HEK293 (cell line): ENCODE data around the gene TWF2.

ENCODE experiments used
- CTCF ChIA-PET: fragments of 350-600 bp; formaldehyde crosslinking; extraction: SDS; loops from one replicate; lab custom pipeline; 2021; ENCODE audit warnings: antibody characterized with exemption; lab: Yijun Ruan, JAX
- POLR2A ChIA-PET: fragments of 300-600 bp; formaldehyde crosslinking; extraction: SDS; loops from one replicate; lab custom pipeline; 2020; ENCODE audit warnings: antibody characterized with exemption, inconsistent platforms; lab: Yijun Ruan, JAX
- H3K27ac ChIP-seq: fragments of 200-500 bp; sonication (Bioruptor generic); 2 replicates; pipeline ENCODE4 v1.5.1; 2014; ENCODE audit warnings: low read depth, low read length, control low read depth, inconsistent platforms; ENCODE audit errors: extremely low read depth
- H3K36me3 ChIP-seq, 2 experiments: fragments of 200-500 bp in 1 of 2; sonication (Bioruptor generic) in 1 of 2; 1 replicate in 1 of 2; 2 replicates in 1 of 2; pipeline ENCODE4 v1.5.1; 2014 to 2017; ENCODE audit warnings: inconsistent platforms in 2 of 2, low read length in 2 of 2; ENCODE audit not compliant: control insufficient read depth in 2 of 2, insufficient read depth in 1 of 2
- H3K4me1 ChIP-seq: fragments of 200-500 bp; sonication (Bioruptor generic); 2 replicates; pipeline ENCODE4 v1.5.1; 2014; ENCODE audit warnings: mild to moderate bottlenecking, low read length, inconsistent platforms; ENCODE audit not compliant: control insufficient read depth, insufficient read depth
- H3K4me3 ChIP-seq: 2 replicates; pipeline ENCODE4 v1.5.1; 2011; ENCODE audit warnings: low read depth, mild to moderate bottlenecking, control low read depth, low read length, moderate library complexity
- H3K9me3 ChIP-seq: fragments of 200-500 bp; sonication (Bioruptor generic); 2 replicates; pipeline ENCODE4 v1.5.1; 2014; ENCODE audit warnings: low read depth, low read length, inconsistent platforms; ENCODE audit not compliant: control insufficient read depth, insufficient read depth
- AEBP2 ChIP-seq: fragments of 450-650 bp; formaldehyde crosslinking; IDR thresholded peaks from 2 replicates; pipeline ENCODE4 v1.5.1; 2016; ENCODE audit warnings: missing biosample characterization, missing genetic modification characterization, borderline replicate concordance
- GLI2 ChIP-seq: fragments of 450-650 bp; formaldehyde crosslinking; IDR thresholded peaks from 2 replicates; pipeline ENCODE4; 2017; ENCODE audit warnings: missing biosample characterization, missing genetic modification characterization, low read depth, borderline replicate concordance
- KLF1 ChIP-seq: fragments of 450-650 bp; formaldehyde crosslinking; IDR thresholded peaks from 2 replicates; pipeline ENCODE4 v1.5.1; 2016; ENCODE audit warnings: missing biosample characterization, missing genetic modification characterization
- PRDM6 ChIP-seq: fragments of 450-650 bp; formaldehyde crosslinking; IDR thresholded peaks from 2 replicates; pipeline ENCODE4 v1.5.1; 2017; ENCODE audit warnings: missing biosample characterization, missing genetic modification characterization
- SP7 ChIP-seq: fragments of 450-650 bp; formaldehyde crosslinking; IDR thresholded peaks from 2 replicates; pipeline ENCODE4 v1.5.1; 2016; ENCODE audit warnings: missing biosample characterization, missing genetic modification characterization
- YY2 ChIP-seq: fragments of 450-650 bp; formaldehyde crosslinking; IDR thresholded peaks from 2 replicates; pipeline ENCODE4 v1.5.1; 2016; ENCODE audit warnings: missing biosample characterization, missing genetic modification characterization
- ZBTB17 ChIP-seq: fragments of 450-650 bp; formaldehyde crosslinking; IDR thresholded peaks from 2 replicates; pipeline ENCODE4 v1.5.1; 2016; ENCODE audit warnings: missing biosample characterization, missing genetic modification characterization
- ZEB2 ChIP-seq: fragments of 450-650 bp; formaldehyde crosslinking; IDR thresholded peaks from 2 replicates; pipeline ENCODE4 v1.5.1; 2016; ENCODE audit warnings: missing biosample characterization, missing genetic modification characterization
- ZNF112 ChIP-seq: fragments of 450-650 bp; formaldehyde crosslinking; IDR thresholded peaks from 2 replicates; pipeline ENCODE4 v1.5.0; 2017; ENCODE audit warnings: missing biosample characterization, missing genetic modification characterization
- ZNF223 ChIP-seq: fragments of 450-650 bp; formaldehyde crosslinking; IDR thresholded peaks from 2 replicates; pipeline ENCODE4 v1.5.1; 2016; ENCODE audit warnings: missing biosample characterization, missing genetic modification characterization
- ZNF341 ChIP-seq: fragments of 450-650 bp; formaldehyde crosslinking; IDR thresholded peaks from 2 replicates; pipeline ENCODE4; 2016; ENCODE audit warnings: low read depth, missing biosample characterization, missing genetic modification characterization
- ZNF513 ChIP-seq: fragments of 450-650 bp; IDR thresholded peaks from 2 replicates; pipeline ENCODE4 v1.5.1; 2018; ENCODE audit warnings: missing biosample characterization, missing genetic modification characterization
- ZNF521 ChIP-seq: fragments of 450-650 bp; formaldehyde crosslinking; IDR thresholded peaks from 2 replicates; pipeline ENCODE4 v1.5.1; 2017; ENCODE audit warnings: missing biosample characterization, mild to moderate bottlenecking, missing genetic modification characterization
- ZNF580 ChIP-seq: fragments of 450-650 bp; formaldehyde crosslinking; IDR thresholded peaks from 2 replicates; pipeline ENCODE4 v1.5.1; 2016; ENCODE audit warnings: missing biosample characterization, missing genetic modification characterization
- ZNF600 ChIP-seq: fragments of 450-650 bp; formaldehyde crosslinking; IDR thresholded peaks from 2 replicates; pipeline ENCODE4 v1.5.1; 2016; ENCODE audit warnings: missing biosample characterization, missing genetic modification characterization
- ZNF623 ChIP-seq: fragments of 450-650 bp; formaldehyde crosslinking; IDR thresholded peaks from 2 replicates; pipeline ENCODE4 v1.5.1; 2016; ENCODE audit warnings: missing biosample characterization, missing genetic modification characterization
- ZNF777 ChIP-seq: fragments of 450-650 bp; formaldehyde crosslinking; IDR thresholded peaks from 2 replicates; pipeline ENCODE4 v1.5.1; 2017; ENCODE audit warnings: missing biosample characterization, missing genetic modification characterization, borderline replicate concordance
- ZSCAN30 ChIP-seq: fragments of 450-650 bp; IDR thresholded peaks from 2 replicates; pipeline ENCODE4 v1.5.1; 2018; ENCODE audit warnings: missing biosample characterization, mild to moderate bottlenecking, missing genetic modification characterization, moderate library complexity
- ZSCAN5A ChIP-seq: fragments of 450-650 bp; formaldehyde crosslinking; IDR thresholded peaks from 2 replicates; pipeline ENCODE4 v1.5.1; 2016; ENCODE audit warnings: missing biosample characterization, missing genetic modification characterization
- TF ChIP-seq, protein P1 (sequence below): fragments of 450-650 bp; formaldehyde crosslinking; IDR thresholded peaks from 2 replicates; pipeline ENCODE4 v1.5.1; 2017; ENCODE audit warnings: missing biosample characterization, missing genetic modification characterization
- TF ChIP-seq, protein P2 (sequence below): fragments of 450-650 bp; formaldehyde crosslinking; IDR thresholded peaks from 2 replicates; pipeline ENCODE4 v1.5.1; 2017; ENCODE audit warnings: missing biosample characterization, missing genetic modification characterization
- TF ChIP-seq, protein P3 (sequence below): fragments of 450-650 bp; formaldehyde crosslinking; IDR thresholded peaks from 2 replicates; pipeline ENCODE4 v1.5.1; 2017; ENCODE audit warnings: missing biosample characterization, missing genetic modification characterization
- TF ChIP-seq, protein P4 (sequence below): fragments of 450-650 bp; formaldehyde crosslinking; IDR thresholded peaks from 2 replicates; pipeline ENCODE4 v1.5.1; 2016; ENCODE audit warnings: missing biosample characterization, missing genetic modification characterization

Gene TWF2

DNA sequence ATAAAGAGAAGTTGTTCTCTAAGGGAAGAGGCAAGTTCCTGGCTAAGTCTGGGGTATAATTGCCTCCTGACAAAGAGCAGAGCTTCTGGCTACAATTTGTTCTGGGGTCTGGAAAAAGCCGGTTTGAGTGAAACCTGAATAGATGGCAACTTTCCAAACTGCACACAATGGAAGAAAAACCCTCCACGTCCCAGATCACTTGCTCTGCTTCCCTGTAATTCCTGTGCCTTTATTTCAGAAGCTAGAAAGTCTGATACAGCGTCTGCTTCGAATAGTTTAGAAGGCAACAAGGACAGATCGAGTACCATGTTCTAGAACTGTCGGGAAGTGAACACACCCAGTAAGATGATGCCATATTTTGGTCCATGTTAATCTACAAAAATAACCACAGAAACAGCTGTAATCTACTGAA is 41.1 kb upstream of the TWF2 start (continued):
- TF ChIP-seq PRDM6 (tag by site-specific recombination) = 0 out of 2 replicates have a peak, but pooled peaks have one; percentile 8
- TF ChIP-seq ZNF777 (tag by site-specific recombination) = no peak
- TF ChIP-seq GLI2 = no peak
- no peak for TF ChIP-seq AEBP2 (tag by site-specific recombination)
- TF ChIP-seq YY2 (tag by site-specific recombination) = no peak
- TF ChIP-seq SP7 (tag by site-specific recombination) = no peak
- no peak for TF ChIP-seq ZNF623 (tag by site-specific recombination)
- no peak for TF ChIP-seq ZSCAN30 (tag by site-specific recombination)
- TF ChIP-seq, protein P1, sequence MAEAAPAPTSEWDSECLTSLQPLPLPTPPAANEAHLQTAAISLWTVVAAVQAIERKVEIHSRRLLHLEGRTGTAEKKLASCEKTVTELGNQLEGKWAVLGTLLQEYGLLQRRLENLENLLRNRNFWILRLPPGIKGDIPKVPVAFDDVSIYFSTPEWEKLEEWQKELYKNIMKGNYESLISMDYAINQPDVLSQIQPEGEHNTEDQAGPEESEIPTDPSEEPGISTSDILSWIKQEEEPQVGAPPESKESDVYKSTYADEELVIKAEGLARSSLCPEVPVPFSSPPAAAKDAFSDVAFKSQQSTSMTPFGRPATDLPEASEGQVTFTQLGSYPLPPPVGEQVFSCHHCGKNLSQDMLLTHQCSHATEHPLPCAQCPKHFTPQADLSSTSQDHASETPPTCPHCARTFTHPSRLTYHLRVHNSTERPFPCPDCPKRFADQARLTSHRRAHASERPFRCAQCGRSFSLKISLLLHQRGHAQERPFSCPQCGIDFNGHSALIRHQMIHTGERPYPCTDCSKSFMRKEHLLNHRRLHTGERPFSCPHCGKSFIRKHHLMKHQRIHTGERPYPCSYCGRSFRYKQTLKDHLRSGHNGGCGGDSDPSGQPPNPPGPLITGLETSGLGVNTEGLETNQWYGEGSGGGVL (tag by site-specific recombination) = no peak
- TF ChIP-seq ZNF513 (tag by site-specific recombination) = no peak
- TF ChIP-seq ZBTB17 (tag by site-specific recombination) = peak; percentile 61
- no peak for TF ChIP-seq ZSCAN5A (tag by site-specific recombination)
- TF ChIP-seq, protein P2, sequence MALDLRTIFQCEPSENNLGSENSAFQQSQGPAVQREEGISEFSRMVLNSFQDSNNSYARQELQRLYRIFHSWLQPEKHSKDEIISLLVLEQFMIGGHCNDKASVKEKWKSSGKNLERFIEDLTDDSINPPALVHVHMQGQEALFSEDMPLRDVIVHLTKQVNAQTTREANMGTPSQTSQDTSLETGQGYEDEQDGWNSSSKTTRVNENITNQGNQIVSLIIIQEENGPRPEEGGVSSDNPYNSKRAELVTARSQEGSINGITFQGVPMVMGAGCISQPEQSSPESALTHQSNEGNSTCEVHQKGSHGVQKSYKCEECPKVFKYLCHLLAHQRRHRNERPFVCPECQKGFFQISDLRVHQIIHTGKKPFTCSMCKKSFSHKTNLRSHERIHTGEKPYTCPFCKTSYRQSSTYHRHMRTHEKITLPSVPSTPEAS = peak; percentile 46
- no peak for TF ChIP-seq ZNF223 (tag by site-specific recombination)
- no peak for TF ChIP-seq ZNF580 (tag by site-specific recombination)
- 0 out of 2 replicates have a peak, but pooled peaks have one; percentile 22 for TF ChIP-seq ZNF600 (tag by site-specific recombination)

DNA sequence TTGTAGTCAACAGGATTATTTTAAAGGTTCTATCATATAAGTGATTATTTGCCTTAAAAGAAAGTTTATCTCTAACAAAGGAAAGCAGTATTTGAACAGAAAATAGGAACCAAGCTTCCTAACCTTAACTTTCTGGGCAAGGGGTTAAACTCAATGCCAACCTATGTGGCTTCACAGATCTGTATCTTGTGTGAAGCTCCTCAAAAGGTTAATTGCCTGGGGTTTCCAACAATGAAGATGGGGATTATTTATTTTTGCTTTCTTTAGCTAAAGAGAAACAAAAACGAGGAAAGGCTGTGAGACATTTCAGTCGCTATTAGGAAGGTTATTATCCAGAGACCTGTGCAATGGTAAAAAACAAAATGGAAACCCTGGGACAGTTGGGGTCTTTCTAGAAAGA is 40.6 kb upstream of the TWF2 start:
- Histone ChIP-seq H3K36me3 (peaks cover 0 to 18% of the 10 kb centered on the region in 2 experiments; a peak in 2 of 3 replicates), H3K9me3 (no peaks in the 10 kb centered on the region), H3K4me3 (no peak overlapping the region)
- CTCF ChIA-PET = interaction anchor here (0.7 to 2.9 kb wide), 7 partner anchors 10 to 612 kb away, joined by 3 to 19 read pairs (median 4); partner anchors contain the start of genes GPR62 and TWF2
- POLR2A ChIA-PET = interaction anchor here (0.7 to 1.1 kb wide), 2 partner anchors 20 to 39 kb away, joined by 3 to 4 read pairs; no protein-coding TSS in a partner anchor
- TF ChIP-seq ZNF112 (no peak), ZNF341 (tag by site-specific recombination) (no peak), ZEB2 (tag by site-specific recombination) (no peak), ZNF521 (tag by site-specific recombination) (no peak), KLF1 (tag by site-specific recombination) (no peak)
- TF ChIP-seq, protein P3, sequence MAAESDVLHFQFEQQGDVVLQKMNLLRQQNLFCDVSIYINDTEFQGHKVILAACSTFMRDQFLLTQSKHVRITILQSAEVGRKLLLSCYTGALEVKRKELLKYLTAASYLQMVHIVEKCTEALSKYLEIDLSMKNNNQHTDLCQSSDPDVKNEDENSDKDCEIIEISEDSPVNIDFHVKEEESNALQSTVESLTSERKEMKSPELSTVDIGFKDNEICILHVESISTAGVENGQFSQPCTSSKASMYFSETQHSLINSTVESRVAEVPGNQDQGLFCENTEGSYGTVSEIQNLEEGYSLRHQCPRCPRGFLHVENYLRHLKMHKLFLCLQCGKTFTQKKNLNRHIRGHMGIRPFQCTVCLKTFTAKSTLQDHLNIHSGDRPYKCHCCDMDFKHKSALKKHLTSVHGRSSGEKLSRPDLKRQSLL (tag by site-specific recombination) = no peak
- TF ChIP-seq, protein P4, sequence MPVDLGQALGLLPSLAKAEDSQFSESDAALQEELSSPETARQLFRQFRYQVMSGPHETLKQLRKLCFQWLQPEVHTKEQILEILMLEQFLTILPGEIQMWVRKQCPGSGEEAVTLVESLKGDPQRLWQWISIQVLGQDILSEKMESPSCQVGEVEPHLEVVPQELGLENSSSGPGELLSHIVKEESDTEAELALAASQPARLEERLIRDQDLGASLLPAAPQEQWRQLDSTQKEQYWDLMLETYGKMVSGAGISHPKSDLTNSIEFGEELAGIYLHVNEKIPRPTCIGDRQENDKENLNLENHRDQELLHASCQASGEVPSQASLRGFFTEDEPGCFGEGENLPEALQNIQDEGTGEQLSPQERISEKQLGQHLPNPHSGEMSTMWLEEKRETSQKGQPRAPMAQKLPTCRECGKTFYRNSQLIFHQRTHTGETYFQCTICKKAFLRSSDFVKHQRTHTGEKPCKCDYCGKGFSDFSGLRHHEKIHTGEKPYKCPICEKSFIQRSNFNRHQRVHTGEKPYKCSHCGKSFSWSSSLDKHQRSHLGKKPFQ (tag by site-specific recombination) = no peak
- TF ChIP-seq, all 188 proteins: peak for 0
- Histone ChIP-seq H3K27ac (no peak overlapping the region), H3K4me1 (no peaks in the 10 kb centered on the region)
